GM12878 (cell line): Measurements from ENCODE around the gene LSM10. TPM values are rescaled to one million over a fixed set of nuclear protein-coding genes. Genes with fewer than 3 reads are reported as not detected.

ENCODE experiments used
- ASH2L ChIP-seq: fragments of 300-600, 200-600 bp; sonication (generic); IDR thresholded peaks from 2 replicates; pipeline ENCODE4 v1.6.1; 2017; ENCODE audit warnings: low read depth, mild to moderate bottlenecking, borderline replicate concordance
- BHLHE40 ChIP-seq, 2 experiments: fragments of 450-650 bp in 1 of 2; IDR thresholded peaks; 2 replicates each; pipeline ENCODE4 v1.6.1; 2011 to 2017; ENCODE audit warnings: low read depth in 2 of 2, borderline replicate concordance in 1 of 2, improper control_type of control experiment in 1 of 2, low read length in 1 of 2, mild to moderate bottlenecking in 1 of 2
- CEBPB ChIP-seq, 2 experiments: fragments of 150-350 bp in 1 of 2; IDR thresholded peaks; 2 replicates each; pipeline ENCODE4 v1.6.1; 2012 to 2014; ENCODE audit warnings: low read depth in 2 of 2, low read length in 2 of 2, borderline replicate concordance in 1 of 2, inconsistent platforms in 1 of 2
- CHD2 ChIP-seq: IDR thresholded peaks from 2 replicates; pipeline ENCODE4 v1.6.1; 2011; ENCODE audit warnings: low read depth, low read length, improper control_type of control experiment, borderline replicate concordance
- CTCF ChIP-seq, 3 experiments: IDR thresholded peaks in 2 of 3; conservative IDR thresholded peaks in 1 of 3; 2 replicates each; pipeline ENCODE4 v1.5.1; 2011; ENCODE audit warnings: low read depth in 3 of 3, low read length in 3 of 3, mild to moderate bottlenecking in 3 of 3, control low read depth in 2 of 3, moderate library complexity in 2 of 3, inconsistent platforms in 1 of 3, mixed read lengths in 1 of 3; ENCODE audit not compliant: control insufficient read depth in 2 of 3, insufficient read depth in 1 of 3; ENCODE audit errors: extremely low read depth in 1 of 3
- KAT2A ChIP-seq: conservative IDR thresholded peaks from 2 replicates; pipeline ENCODE4 v1.6.1; 2011; ENCODE audit warnings: low read depth, low read length; ENCODE audit not compliant: control insufficient read depth
- NBN ChIP-seq: fragments of 450-650 bp; IDR thresholded peaks from 2 replicates; pipeline ENCODE4 v1.6.1; 2016
- NFYA ChIP-seq: IDR thresholded peaks from 2 replicates; pipeline ENCODE4 v1.6.1; 2011; ENCODE audit warnings: low read depth, mild to moderate bottlenecking, low read length, improper control_type of control experiment, borderline replicate concordance
- NR2F1 ChIP-seq: fragments of 450-650 bp; conservative IDR thresholded peaks from 2 replicates; pipeline ENCODE4 v1.6.1; 2017; ENCODE audit warnings: mild to moderate bottlenecking
- PAX5 ChIP-seq: IDR thresholded peaks from 2 replicates; pipeline ENCODE4 v1.6.1; 2011; ENCODE audit warnings: low read depth, low read length, borderline replicate concordance
- POU2F2 ChIP-seq: IDR thresholded peaks from 3 replicates; pipeline ENCODE4 v1.6.1; 2011; ENCODE audit warnings: low read depth, mild to moderate bottlenecking, low read length, borderline replicate concordance
- RB1 ChIP-seq: fragments of 450-650 bp; formaldehyde crosslinking; IDR thresholded peaks from 2 replicates; pipeline ENCODE4 v1.6.1; 2017; ENCODE audit warnings: mild to moderate bottlenecking, borderline replicate concordance
- RELA ChIP-seq: fragments of 450-650 bp; IDR thresholded peaks from 2 replicates; pipeline ENCODE4 v1.8.0; 2014; ENCODE audit warnings: borderline replicate concordance; ENCODE audit not compliant: partially characterized antibody
- SMARCA5 ChIP-seq: fragments of 450-650 bp; IDR thresholded peaks from 2 replicates; pipeline ENCODE4 v1.6.1; 2017; ENCODE audit warnings: mild to moderate bottlenecking
- SMC3 ChIP-seq: IDR thresholded peaks from 2 replicates; pipeline ENCODE4 v1.6.1; 2011; ENCODE audit warnings: low read length, improper control_type of control experiment, borderline replicate concordance
- STAT1 ChIP-seq: fragments of 450-650 bp; conservative IDR thresholded peaks from 2 replicates; pipeline ENCODE4 v1.6.1; 2014; ENCODE audit warnings: antibody characterized with exemption, mild to moderate bottlenecking
- SUPT20H ChIP-seq: IDR thresholded peaks from 2 replicates; pipeline ENCODE4 v1.6.1; 2011; ENCODE audit warnings: low read depth, mild to moderate bottlenecking, low read length, moderate library complexity, borderline replicate concordance; ENCODE audit not compliant: control insufficient read depth
- YY1 ChIP-seq: IDR thresholded peaks from 2 replicates; pipeline ENCODE4 v1.6.1; 2011; ENCODE audit warnings: low read depth, mild to moderate bottlenecking, low read length
- polyA plus RNA-seq, 11 experiments: library from polyadenylated mRNA; depleted of rRNA in 4 of 11; unstranded in 6 of 11; stranded (reverse) in 5 of 11; fragments of >200 nt; fragmentation: Nextera tagmentation in 4 of 11; fragmentation: Illumina TruSeq in 1 of 11; extraction: Ambion mirVana in 4 of 11; extraction: Trizol in 1 of 11; gene quantifications; 1 replicate in 1 of 11; 2 replicates in 10 of 11; pipeline versions ENCODE4 v1.2.1 to v1.2.3, GENCODE V29; 2011 to 2016; ENCODE audit warnings: inconsistent platforms in 2 of 11, missing spikeins in 2 of 11, low read depth in 1 of 11
- total RNA-seq, 4 experiments: library from RNA; depleted of rRNA in 3 of 4; stranded (reverse); fragments of >200 nt in 3 of 4; fragmentation: Illumina TruSeq in 1 of 4; extraction: Trizol in 1 of 4; gene quantifications; 2 replicates each; pipeline versions ENCODE4 v1.2.1 to v1.2.3, GENCODE V29; 2013 to 2021
- TF ChIP-seq, protein P1 (sequence below): IDR thresholded peaks from 2 replicates; pipeline ENCODE4 v1.6.1; 2012; ENCODE audit warnings: low read depth, low read length, improper control_type of control experiment
- TF ChIP-seq, protein P2 (sequence below): IDR thresholded peaks from 2 replicates; pipeline ENCODE4 v1.6.1; 2012; ENCODE audit warnings: improper control_type of control experiment, low read depth, low read length; ENCODE audit not compliant: insufficient replicate concordance

LSM10 gene
- total and polyA plus RNA-seq, 10 of the 15 experiments (the other 5 are each of a cell fraction or from before 2014, with no cell fraction given): 13.1 to 103 (median 57.5) TPM

DNA sequence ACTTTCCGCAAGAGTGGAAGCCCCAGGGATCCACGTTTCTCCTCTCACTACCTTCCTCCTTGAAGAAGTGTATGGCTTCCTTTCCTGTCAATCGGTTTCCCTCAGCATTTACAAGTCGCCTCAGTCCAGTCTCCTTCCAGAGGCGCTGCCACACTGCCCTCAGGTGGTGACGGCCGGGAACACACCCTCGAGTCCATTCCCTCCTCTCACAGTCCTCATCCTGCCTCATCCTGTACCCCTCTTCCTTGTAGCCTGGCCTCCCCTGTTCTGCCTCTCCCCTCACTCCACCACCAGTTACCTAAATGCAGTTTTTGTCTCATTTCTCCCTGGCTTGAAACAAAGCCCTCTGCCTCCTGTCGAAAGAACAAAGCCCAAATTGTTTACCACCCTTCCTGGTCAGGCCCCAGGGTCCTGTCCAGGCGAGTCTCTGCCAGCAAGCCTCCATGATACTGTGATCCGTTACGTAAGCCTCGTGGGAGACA, 23.2 kb upstream of the LSM10 start (continued):
- peak; percentile 95 to 98 (median 96); a peak in 5 of 6 replicates for TF ChIP-seq CTCF (IDR thresholded peaks at IDR 0.05 in 2 of 3, conservative IDR thresholded peaks at IDR 0.05 in 1 of 3; ENCODE audit: control insufficient read depth in 2 of 3, extremely low read depth in 1 of 3, insufficient read depth in 1 of 3, low read depth in 3 of 3, low read length in 3 of 3)
- TF ChIP-seq SMARCA5: peak; percentile 34; the same call in 1 of the 2 replicates
- TF ChIP-seq NR2F1: no peak
- no peak for TF ChIP-seq ASH2L
- TF ChIP-seq, protein P1, sequence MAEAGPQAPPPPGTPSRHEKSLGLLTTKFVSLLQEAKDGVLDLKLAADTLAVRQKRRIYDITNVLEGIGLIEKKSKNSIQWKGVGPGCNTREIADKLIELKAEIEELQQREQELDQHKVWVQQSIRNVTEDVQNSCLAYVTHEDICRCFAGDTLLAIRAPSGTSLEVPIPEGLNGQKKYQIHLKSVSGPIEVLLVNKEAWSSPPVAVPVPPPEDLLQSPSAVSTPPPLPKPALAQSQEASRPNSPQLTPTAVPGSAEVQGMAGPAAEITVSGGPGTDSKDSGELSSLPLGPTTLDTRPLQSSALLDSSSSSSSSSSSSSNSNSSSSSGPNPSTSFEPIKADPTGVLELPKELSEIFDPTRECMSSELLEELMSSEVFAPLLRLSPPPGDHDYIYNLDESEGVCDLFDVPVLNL: no peak
- TF ChIP-seq CHD2: no peak
- peak; percentile 69; the same call in 1 of the 2 replicates for TF ChIP-seq NBN
- peak; percentile 15; the same call in 1 of the 2 replicates for TF ChIP-seq PAX5
- TF ChIP-seq CEBPB (IDR thresholded peaks at IDR 0.05; ENCODE audit: borderline replicate concordance in 1 of 2, low read depth in 2 of 2, low read length in 2 of 2): no peak
- peak in 1 of 2 experiments; percentile 48; a peak in 1 of 4 replicates for TF ChIP-seq BHLHE40 (IDR thresholded peaks at IDR 0.05; ENCODE audit: borderline replicate concordance in 1 of 2, low read depth in 2 of 2, low read length in 1 of 2)
- peak; percentile 22 for TF ChIP-seq RELA
- peak; percentile 62; the same call in 1 of the 3 replicates for TF ChIP-seq POU2F2
- peak; percentile 84; the same call in 1 of the 2 replicates for TF ChIP-seq RB1
- TF ChIP-seq STAT1: no peak
- TF ChIP-seq KAT2A: no peak
- peak; percentile 99 for TF ChIP-seq SMC3
- peak; percentile 84 for TF ChIP-seq YY1
- TF ChIP-seq, protein P2, sequence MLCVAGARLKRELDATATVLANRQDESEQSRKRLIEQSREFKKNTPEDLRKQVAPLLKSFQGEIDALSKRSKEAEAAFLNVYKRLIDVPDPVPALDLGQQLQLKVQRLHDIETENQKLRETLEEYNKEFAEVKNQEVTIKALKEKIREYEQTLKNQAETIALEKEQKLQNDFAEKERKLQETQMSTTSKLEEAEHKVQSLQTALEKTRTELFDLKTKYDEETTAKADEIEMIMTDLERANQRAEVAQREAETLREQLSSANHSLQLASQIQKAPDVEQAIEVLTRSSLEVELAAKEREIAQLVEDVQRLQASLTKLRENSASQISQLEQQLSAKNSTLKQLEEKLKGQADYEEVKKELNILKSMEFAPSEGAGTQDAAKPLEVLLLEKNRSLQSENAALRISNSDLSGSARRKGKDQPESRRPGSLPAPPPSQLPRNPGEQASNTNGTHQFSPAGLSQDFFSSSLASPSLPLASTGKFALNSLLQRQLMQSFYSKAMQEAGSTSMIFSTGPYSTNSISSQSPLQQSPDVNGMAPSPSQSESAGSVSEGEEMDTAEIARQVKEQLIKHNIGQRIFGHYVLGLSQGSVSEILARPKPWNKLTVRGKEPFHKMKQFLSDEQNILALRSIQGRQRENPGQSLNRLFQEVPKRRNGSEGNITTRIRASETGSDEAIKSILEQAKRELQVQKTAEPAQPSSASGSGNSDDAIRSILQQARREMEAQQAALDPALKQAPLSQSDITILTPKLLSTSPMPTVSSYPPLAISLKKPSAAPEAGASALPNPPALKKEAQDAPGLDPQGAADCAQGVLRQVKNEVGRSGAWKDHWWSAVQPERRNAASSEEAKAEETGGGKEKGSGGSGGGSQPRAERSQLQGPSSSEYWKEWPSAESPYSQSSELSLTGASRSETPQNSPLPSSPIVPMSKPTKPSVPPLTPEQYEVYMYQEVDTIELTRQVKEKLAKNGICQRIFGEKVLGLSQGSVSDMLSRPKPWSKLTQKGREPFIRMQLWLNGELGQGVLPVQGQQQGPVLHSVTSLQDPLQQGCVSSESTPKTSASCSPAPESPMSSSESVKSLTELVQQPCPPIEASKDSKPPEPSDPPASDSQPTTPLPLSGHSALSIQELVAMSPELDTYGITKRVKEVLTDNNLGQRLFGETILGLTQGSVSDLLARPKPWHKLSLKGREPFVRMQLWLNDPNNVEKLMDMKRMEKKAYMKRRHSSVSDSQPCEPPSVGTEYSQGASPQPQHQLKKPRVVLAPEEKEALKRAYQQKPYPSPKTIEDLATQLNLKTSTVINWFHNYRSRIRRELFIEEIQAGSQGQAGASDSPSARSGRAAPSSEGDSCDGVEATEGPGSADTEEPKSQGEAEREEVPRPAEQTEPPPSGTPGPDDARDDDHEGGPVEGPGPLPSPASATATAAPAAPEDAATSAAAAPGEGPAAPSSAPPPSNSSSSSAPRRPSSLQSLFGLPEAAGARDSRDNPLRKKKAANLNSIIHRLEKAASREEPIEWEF: no peak
- TF ChIP-seq SUPT20H: no peak
- no peak for TF ChIP-seq NFYA
